Medulla oblongata (tissue), 1 donor: ENCODE measurements around the gene SCYGR4.
"Not testable (repeated sequence)": the region's sequence is repeated elsewhere in the genome, so short reads cannot be mapped to it uniquely, and the experiment has no call there.

ENCODE experiments used
- DNase-seq: peaks from one replicate; pipeline ENCODE4 v3.0.0-alpha.2; 2015; ENCODE audit errors: extremely low spot score

The SCYGR4 gene

GRCh38 chr2:227666631-227667170 is 49.4 kb downstream of the SCYGR4 start, which contains the start of gene SCYGR5:
SCYGR5 (plus strand) TSS chr2:227666804; CDS start chr2:227666804, 0 bp downstream.
- not testable (repeated sequence) for DNase-seq
